ENCODE measurements around the gene TMEM119.
A peak's percentile ranks its signal among the peaks of the same experiment; 100 is the strongest.
"Not testable (repeated sequence)": the region's sequence is repeated elsewhere in the genome, so short reads cannot be mapped to it uniquely, and the experiment has no call there.

The TMEM119 gene

GRCh38 chr12:108581311-108582227, 16.3 kb downstream of the TMEM119 start:
- no peak for DNase-seq

GRCh38 chr12:108580531-108580930, 17.4 kb downstream of the TMEM119 start:
- no peak for DNase-seq

GRCh38 chr12:108578813-108579212, 19.1 kb downstream of the TMEM119 start:
- no peak for DNase-seq

GRCh38 chr12:108578264-108578663, 19.6 kb downstream of the TMEM119 start:
- DNase-seq, result no peak

- no peak for DNase-seq
These were observed 20.4 kb downstream of the TMEM119 start for GRCh38 chr12:108577458-108577857.

- no peak for DNase-seq
These were observed 21.1 kb downstream of the TMEM119 start for GRCh38 chr12:108576660-108577234.

- DNase-seq, result no peak
These were observed 22.5 kb downstream of the TMEM119 start for GRCh38 chr12:108575199-108575912.

- DNase-seq, result not testable (repeated sequence)
These were observed 23.6 kb downstream of the TMEM119 start for GRCh38 chr12:108574276-108574675.

GRCh38 chr12:108573317-108573716, 24.6 kb downstream of the TMEM119 start:
- DNase-seq, result no peak

- no peak for DNase-seq
These were observed 25.6 kb downstream of the TMEM119 start for GRCh38 chr12:108572166-108572790.

- DNase-seq, result no peak
These were observed 26.2 kb downstream of the TMEM119 start for GRCh38 chr12:108571609-108572165.

GRCh38 chr12:108570743-108571608, 26.9 kb downstream of the TMEM119 start:
- no peak for DNase-seq

GRCh38 chr12:108568338-108569154, 29.3 kb downstream of the TMEM119 start:
- DNase-seq, result peak; percentile 67

GRCh38 chr12:108567406-108568337, 30.2 kb downstream of the TMEM119 start:
- no peak for DNase-seq

GRCh38 chr12:108566452-108566851, 31.4 kb downstream of the TMEM119 start:
- DNase-seq, result no peak

- peak; percentile 52 for DNase-seq
These were observed 31.9 kb downstream of the TMEM119 start for GRCh38 chr12:108565976-108566375.

GRCh38 chr12:108565146-108565545, 32.7 kb downstream of the TMEM119 start:
- DNase-seq, result no peak

- no peak for DNase-seq
These were observed 33.2 kb downstream of the TMEM119 start for GRCh38 chr12:108564724-108565123.

- no peak for DNase-seq
These were observed 34.1 kb downstream of the TMEM119 start for GRCh38 chr12:108563804-108564151.
